Endodermal cell (in vitro differentiated cells): ENCODE results near the gene PRKACB. TPM values are rescaled to one million over a fixed set of nuclear protein-coding genes. Genes with fewer than 3 reads are reported as not detected.

Experiments
- DNase-seq: peaks from one replicate; pipeline ENCODE4 v3.0.0-alpha.2; 2017
- H3K27ac ChIP-seq: 2 replicates; pipeline ENCODE4 v1.5.1; 2013; ENCODE audit warnings: mild to moderate bottlenecking, low read depth, low read length, moderate library complexity
- H3K27me3 ChIP-seq: 2 replicates; pipeline ENCODE4 v1.6.1; 2013; ENCODE audit warnings: mild to moderate bottlenecking, low read length, moderate library complexity; ENCODE audit not compliant: insufficient read depth, control insufficient read depth, poor library complexity, severe bottlenecking
- H3K36me3 ChIP-seq: 2 replicates; pipeline ENCODE4 v1.7.0; 2013; ENCODE audit warnings: mild to moderate bottlenecking, low read length, moderate library complexity; ENCODE audit not compliant: control insufficient read depth, insufficient read depth
- H3K4me1 ChIP-seq: one replicate; pipeline ENCODE4 v1.7.0; 2013; ENCODE audit warnings: low read length; ENCODE audit not compliant: control insufficient read depth, insufficient read depth
- H3K4me3 ChIP-seq: 2 replicates; pipeline ENCODE4 v1.5.1; 2013; ENCODE audit warnings: mild to moderate bottlenecking, low read length, moderate library complexity
- H3K9ac ChIP-seq: 2 replicates; pipeline ENCODE4 v1.6.1; 2013; ENCODE audit warnings: mild to moderate bottlenecking, low read length, moderate library complexity; ENCODE audit not compliant: poor library complexity, severe bottlenecking; ENCODE audit errors: extremely low read depth
- H3K9me3 ChIP-seq: 2 replicates; pipeline ENCODE4 v1.6.1; 2013; ENCODE audit warnings: mild to moderate bottlenecking, low read length, moderate library complexity; ENCODE audit not compliant: control insufficient read depth
- H3K27ac Mint-ChIP-seq: 2 replicates; pipeline ENCODE4 v1.8.0; 2020; ENCODE audit warnings: mixed read lengths
- H3K27me3 Mint-ChIP-seq: 2 replicates; pipeline ENCODE4 v1.8.0; 2021; ENCODE audit warnings: mild to moderate bottlenecking, mixed read lengths; ENCODE audit not compliant: insufficient read depth
- H3K36me3 Mint-ChIP-seq: 2 replicates; pipeline ENCODE4 v1.8.0; 2020; ENCODE audit warnings: low read depth, mixed read lengths
- H3K4me1 Mint-ChIP-seq: 2 replicates; pipeline ENCODE4 v1.8.0; 2020; ENCODE audit warnings: mixed read lengths
- H3K4me3 Mint-ChIP-seq: 2 replicates; pipeline ENCODE4 v1.8.0; 2020; ENCODE audit warnings: mild to moderate bottlenecking, moderate library complexity, mixed read lengths
- H3K9me3 Mint-ChIP-seq: 2 replicates; pipeline ENCODE4 v1.8.0; 2020; ENCODE audit warnings: mild to moderate bottlenecking, mixed read lengths
- CTCF ChIP-seq: fragments of 200-600 bp; sonication (generic); conservative IDR thresholded peaks from 2 replicates; pipeline ENCODE4 v1.5.0; 2021; ENCODE audit warnings: antibody characterized with exemption, mild to moderate bottlenecking
- WGBS, 2 experiments: methylation state at CpG; one replicate each; pipeline versions ENCODE4 v1.1.5 to v1.1.7; 2013; ENCODE audit warnings: missing lambda C conversion rate in 2 of 2, mixed read lengths in 1 of 2; ENCODE audit not compliant: insufficient coverage in 1 of 2, insufficient read length in 1 of 2; 5-methylcytosine and 5-hydroxymethylcytosine counted together
- total RNA-seq, 2 donors: library from RNA; stranded (reverse); fragmentation: NEBNext Ultra II Directional in 1 of 2; extraction: Animal tissue kit (Norgen Biotek cat#: 25700) in 1 of 2; gene quantifications; 2 replicates in 1 of 2; 3 replicates in 1 of 2; pipeline ENCODE4 v1.2.1, GENCODE V29; 2021

Gene PRKACB
- total RNA-seq, 2 donors from 2014 or later = 19.8 to 36.1 TPM

GRCh38 chr1:84267476-84267875 is 123.4 kb downstream of the PRKACB start:
- Mint-ChIP-seq H3K9me3 (no peaks in the 10 kb centered on the region), H3K36me3 (no peaks in the 10 kb centered on the region), H3K27ac (no peak overlapping the region)

GRCh38 chr1:84268346-84268745 is 124.3 kb downstream of the PRKACB start:
- Mint-ChIP-seq H3K4me3 (no peak overlapping the region), H3K4me1 (peaks cover 17% of the 10 kb centered on the region), H3K27me3 (no peaks in the 10 kb centered on the region), H3K27ac (no peak overlapping the region), H3K36me3 (no peaks in the 10 kb centered on the region), H3K9me3 (no peaks in the 10 kb centered on the region)
- no peak overlapping the region for H3K4me3 ChIP-seq
- no peak for DNase-seq
- WGBS, 2 experiments = no CpG with 5 or more reads among the region's 1 CpG
- H3K27ac ChIP-seq = no peak overlapping the region
- H3K4me1 ChIP-seq = no peaks in the 10 kb centered on the region
- no peaks in the 10 kb centered on the region for H3K27me3 ChIP-seq
- H3K9ac ChIP-seq = no peak overlapping the region
- no peak for TF ChIP-seq CTCF
- no peaks in the 10 kb centered on the region for H3K9me3 ChIP-seq
- no peaks in the 10 kb centered on the region for H3K36me3 ChIP-seq

More at GRCh38 chr1:84267476-84267875, 123.4 kb downstream of the PRKACB start:
- Histone ChIP-seq H3K9ac (no peak overlapping the region), H3K27ac (no peak overlapping the region), H3K36me3 (no peaks in the 10 kb centered on the region), H3K4me3 (no peak overlapping the region), H3K27me3 (no peaks in the 10 kb centered on the region), H3K9me3 (no peaks in the 10 kb centered on the region), H3K4me1 (no peaks in the 10 kb centered on the region)
- H3K4me3 Mint-ChIP-seq = no peak overlapping the region
- no peak for DNase-seq
- H3K4me1 Mint-ChIP-seq = peaks cover 15% of the 10 kb centered on the region
- no peak for TF ChIP-seq CTCF
- H3K27me3 Mint-ChIP-seq = no peaks in the 10 kb centered on the region

GRCh38 chr1:84269306-84269705 is 125.2 kb downstream of the PRKACB start:
- Histone ChIP-seq H3K27me3 (no peaks in the 10 kb centered on the region), H3K9ac (no peak overlapping the region), H3K36me3 (no peaks in the 10 kb centered on the region), H3K9me3 (no peaks in the 10 kb centered on the region), H3K4me1 (no peaks in the 10 kb centered on the region), H3K27ac (no peak overlapping the region), H3K4me3 (no peak overlapping the region)
- DNase-seq = no peak
- H3K36me3 Mint-ChIP-seq = no peaks in the 10 kb centered on the region
- no peak overlapping the region for H3K4me3 Mint-ChIP-seq
- TF ChIP-seq CTCF = no peak
- H3K27ac Mint-ChIP-seq = no peak overlapping the region
- H3K4me1 Mint-ChIP-seq = peaks cover 17% of the 10 kb centered on the region
- no peaks in the 10 kb centered on the region for H3K27me3 Mint-ChIP-seq
- no peaks in the 10 kb centered on the region for H3K9me3 Mint-ChIP-seq
- 89% methylated on average over 2 of the region's 2 CpGs; no CpG with 5 or more reads in 1 of the 2 experiments for WGBS, 2 experiments
